NCI-H187 (cell line): Measurements from ENCODE around the gene SLC22A17.
"Not testable (repeated sequence)": the region's sequence is repeated elsewhere in the genome, so short reads cannot be mapped to it uniquely, and the experiment has no call there.

ENCODE experiments used
- DNase-seq, 2 experiments: peaks; one replicate each; lab custom pipeline; 2025; lab: John Stamatoyannopoulos, UW

SLC22A17 gene

DNA sequence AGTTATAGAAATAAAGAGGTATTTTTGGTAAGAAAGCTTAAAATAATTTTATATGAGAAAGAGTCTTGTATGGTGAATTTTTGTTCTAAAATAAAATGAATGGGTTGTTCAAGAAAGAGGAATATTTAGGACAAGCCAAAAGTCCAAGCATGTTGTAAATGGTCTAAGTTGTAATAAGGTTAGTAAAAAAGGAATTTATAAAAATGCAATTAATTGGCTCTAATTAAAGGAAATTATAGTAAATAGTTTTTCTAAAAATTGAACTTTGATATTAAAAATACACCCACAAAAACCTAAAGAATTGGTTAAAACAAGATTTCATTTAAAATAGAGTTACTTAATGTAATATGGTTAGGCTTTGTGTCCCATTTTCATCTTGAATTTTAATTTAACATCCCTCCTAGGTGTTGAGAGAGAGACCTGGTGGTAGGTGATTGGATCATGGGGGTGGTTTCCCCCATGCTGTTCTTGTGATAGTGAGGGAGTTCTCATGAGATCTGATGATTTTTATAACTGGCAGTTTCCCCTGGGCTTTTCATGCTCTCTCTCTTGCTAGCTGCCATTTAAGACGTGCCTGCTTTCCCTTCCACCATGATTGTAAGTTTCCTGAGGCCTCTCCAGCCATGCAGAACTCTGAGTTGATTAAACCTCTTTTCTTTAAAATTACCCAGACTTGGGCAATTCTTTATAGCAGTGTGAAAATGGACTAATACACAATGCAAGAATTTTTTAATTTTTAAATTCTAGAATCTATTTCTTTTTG, 13.0 kb downstream of the SLC22A17 start:
- DNase-seq: no peak

DNA sequence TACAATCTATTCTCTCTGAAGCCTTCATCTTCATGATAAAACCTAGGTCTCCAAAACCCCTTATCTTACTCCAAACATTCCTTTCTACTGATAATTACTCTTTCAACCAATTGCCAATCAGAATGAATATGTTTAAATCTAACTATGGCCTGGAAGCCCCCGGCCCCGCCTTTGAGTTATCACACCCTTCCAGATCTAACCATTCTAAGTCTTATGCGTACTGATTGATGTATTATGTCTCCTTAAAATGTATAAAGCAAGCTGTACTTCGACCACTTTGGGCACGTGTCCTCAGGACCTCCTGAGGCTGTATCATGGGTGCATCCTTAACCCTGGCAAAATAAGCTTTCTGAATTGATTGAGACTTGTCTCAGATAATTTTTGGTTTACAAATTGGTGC, 17.1 kb downstream of the SLC22A17 start:
- DNase-seq: no peak

- peak; percentile 20 to 50 for DNase-seq
Observed at GRCh38 chr14:23327947-23328744, 24.5 kb downstream of the SLC22A17 start.

DNA sequence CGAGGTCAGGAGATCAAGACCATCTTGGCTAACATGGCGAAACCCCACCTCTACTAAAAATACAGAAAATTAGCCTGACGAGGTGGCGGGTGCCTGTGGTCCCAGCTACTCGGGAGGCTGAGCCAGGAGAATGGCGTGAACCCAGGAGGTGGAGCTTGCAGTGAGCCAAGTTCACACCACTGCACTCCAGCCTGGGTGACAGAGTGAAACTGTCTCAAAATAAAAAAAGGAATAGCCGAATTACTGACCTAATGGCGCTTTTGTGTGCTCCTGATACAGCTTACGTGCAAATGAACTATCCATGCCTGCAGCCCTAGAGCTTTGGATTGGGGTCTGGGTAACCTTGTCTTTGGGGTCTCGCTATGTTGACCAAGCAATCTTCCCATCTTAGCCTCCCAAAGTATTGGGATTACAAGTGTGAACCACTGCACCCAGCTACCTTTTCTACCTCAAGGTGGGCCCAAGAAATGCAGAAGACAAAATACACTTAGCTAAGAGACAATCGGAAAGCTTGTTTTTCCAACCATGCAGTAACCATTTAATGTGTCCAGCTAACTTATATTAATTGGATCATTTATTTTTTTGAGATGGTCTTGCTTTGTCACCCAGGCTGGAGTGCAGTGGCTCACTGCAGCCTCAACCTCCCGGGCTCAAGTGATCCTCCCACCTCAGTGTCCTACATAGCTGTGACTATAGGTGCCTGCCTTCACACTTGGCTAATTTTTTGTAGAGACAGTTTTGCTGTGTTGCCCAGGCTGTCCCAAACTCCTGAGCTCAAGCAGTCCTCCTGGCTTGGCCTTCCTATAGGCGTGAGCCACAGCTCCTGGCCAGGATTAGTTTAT, 26.0 kb downstream of the SLC22A17 start:
- no peak for DNase-seq

- DNase-seq: not testable (repeated sequence)
Observed at GRCh38 chr14:23325746-23326145, 26.9 kb downstream of the SLC22A17 start.

- DNase-seq: no peak
Observed at GRCh38 chr14:23324993-23325392, 27.7 kb downstream of the SLC22A17 start.

- DNase-seq: no peak
Observed at GRCh38 chr14:23324455-23324846, 28.2 kb downstream of the SLC22A17 start.

GRCh38 chr14:23323838-23324454, 28.7 kb downstream of the SLC22A17 start:
- no peak for DNase-seq

GRCh38 chr14:23322568-23323517, 29.8 kb downstream of the SLC22A17 start:
- DNase-seq: no peak

DNA sequence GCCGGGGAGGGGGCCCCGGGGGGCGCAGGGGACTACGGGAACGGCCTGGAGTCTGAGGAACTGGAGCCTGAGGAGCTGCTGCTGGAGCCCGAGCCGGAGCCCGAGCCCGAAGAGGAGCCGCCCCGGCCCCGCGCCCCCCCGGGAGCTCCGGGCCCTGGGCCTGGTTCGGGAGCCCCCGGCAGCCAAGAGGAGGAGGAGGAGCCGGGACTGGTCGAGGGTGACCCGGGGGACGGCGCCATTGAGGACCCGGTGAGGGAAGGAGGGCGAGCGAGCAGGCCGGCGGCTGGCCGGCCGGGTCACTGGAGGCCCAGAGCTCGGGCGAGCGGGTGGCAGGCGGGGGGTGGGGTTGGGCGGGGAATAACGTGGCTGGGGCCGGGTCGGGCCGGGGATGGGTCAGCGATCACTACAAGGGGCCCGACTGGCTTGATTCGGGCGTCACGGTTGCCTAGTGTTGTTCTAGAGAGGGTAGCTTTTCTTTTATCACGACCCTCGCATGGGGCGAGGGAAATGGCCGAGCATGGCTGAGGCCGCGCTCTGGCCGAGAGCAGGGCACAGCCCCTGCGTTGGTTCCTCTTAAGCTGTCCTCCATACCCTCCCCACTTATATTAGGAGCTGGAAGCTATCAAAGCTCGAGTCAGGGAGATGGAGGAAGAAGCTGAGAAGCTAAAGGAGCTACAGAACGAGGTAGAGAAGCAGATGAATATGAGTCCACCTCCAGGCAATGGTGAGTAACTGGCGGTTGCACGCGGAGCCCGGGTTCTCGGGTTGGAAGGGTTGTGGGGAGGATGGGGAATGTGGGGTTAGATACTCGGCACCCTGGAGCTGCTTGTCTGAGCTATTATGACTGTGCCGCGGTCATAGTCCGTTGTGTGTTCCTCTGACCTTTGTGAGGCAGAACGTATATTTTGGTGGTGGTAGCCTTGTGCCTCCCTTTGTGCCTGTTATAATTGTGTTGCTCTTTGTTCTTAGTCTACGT, 30.8 kb downstream of the SLC22A17 start:
- no peak for DNase-seq

GRCh38 chr14:23320584-23321571, 31.8 kb downstream of the SLC22A17 start, which contains the start of gene PABPN1:
Gene PABPN1 (plus strand): TSS chr14:23321457. CDS start chr14:23321470, 13 bp downstream.
- DNase-seq: peak; percentile 99

DNA sequence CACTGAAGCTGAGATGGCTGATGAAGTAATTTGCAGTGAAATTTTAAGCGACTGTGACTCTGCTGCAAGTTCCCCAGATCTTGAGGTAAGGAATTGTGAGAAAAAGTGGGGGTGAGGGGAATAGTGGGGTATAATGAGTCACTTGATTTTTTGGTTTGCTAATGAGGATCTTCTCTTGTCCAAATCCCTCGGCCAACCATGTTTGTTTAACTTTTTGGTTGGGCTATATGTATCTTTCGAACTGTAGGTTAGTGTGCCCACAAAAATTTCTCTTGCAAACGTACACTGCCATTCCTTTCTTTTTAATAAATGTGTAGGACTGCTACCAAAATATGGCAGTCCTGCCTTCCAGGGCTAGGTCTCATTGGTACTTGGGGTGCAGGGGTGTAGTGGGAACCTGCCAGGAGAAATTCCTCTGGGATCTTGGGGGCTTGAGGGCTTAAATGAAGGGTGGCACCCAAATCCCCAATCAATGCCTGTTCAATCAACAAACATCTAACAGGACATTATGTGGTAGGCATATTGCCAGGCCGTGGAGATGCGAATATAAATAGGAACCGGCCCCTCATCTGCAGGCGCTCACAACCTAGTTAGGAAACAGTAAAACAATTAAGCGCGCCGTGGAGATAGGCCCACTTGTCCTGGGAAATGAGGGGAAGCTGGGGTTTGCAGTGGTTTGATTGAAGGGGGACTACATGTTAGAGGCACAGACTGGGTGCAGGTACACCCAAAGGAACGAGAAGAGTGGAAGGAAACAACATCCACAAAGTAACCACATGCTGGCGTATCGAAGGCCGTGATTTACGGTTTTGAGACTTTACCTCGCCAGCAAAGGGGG, 32.7 kb downstream of the SLC22A17 start:
- no peak for DNase-seq

GRCh38 chr14:23316300-23316699, 36.4 kb downstream of the SLC22A17 start:
- DNase-seq: no peak

GRCh38 chr14:23310546-23310945, 42.1 kb downstream of the SLC22A17 start:
- no peak for DNase-seq

GRCh38 chr14:23308721-23309445, 43.8 kb downstream of the SLC22A17 start:
- DNase-seq: no peak
